Measurements from ENCODE around the gene FFAR1. TPM values are rescaled to one million over a fixed set of nuclear protein-coding genes. Genes with fewer than 3 reads are reported as not detected.

The FFAR1 gene
- total and polyA plus RNA-seq, 2 of the 8 experiments (the other 6 are each of a cell fraction or from before 2014, with no cell fraction given), result not detected

GRCh38 chr19:35347930-35348298 lies 212 bp downstream of the FFAR1 start:
- H3K79me1 ChIP-seq (ENCODE audit: low read depth, low read length), result no peaks in the 10 kb centered on the region
- no peak overlapping the region for H3K4me3 ChIP-seq (ENCODE audit: extremely low read depth in 1 of 4, insufficient read depth in 2 of 4, low read depth in 3 of 4, low read length in 4 of 4)
- H4K8ac ChIP-seq (ENCODE audit: extremely low read depth, insufficient read depth, low read length), result no peak overlapping the region
- FAIRE-seq (no peak), DNase-seq (ENCODE audit: low read depth in 1 of 2, low spot score in 2 of 2) (no peak)
- no peaks in the 10 kb centered on the region for H4K20me1 ChIP-seq (replicated peaks in 1 of 2; ENCODE audit: control insufficient read depth in 1 of 2, insufficient read depth in 2 of 2, low read length in 2 of 2)
- no peak overlapping the region for H2BK120ac ChIP-seq (replicated peaks; ENCODE audit: low read depth, low read length)
- H3K14ac ChIP-seq (ENCODE audit: insufficient read length), result no peak overlapping the region
- no peak overlapping the region for H2AK5ac ChIP-seq (ENCODE audit: low read depth, low read length)
- no peak overlapping the region for H3K4me2 ChIP-seq (ENCODE audit: insufficient read depth in 1 of 2, low read depth in 2 of 2, low read length in 2 of 2)
- no peak overlapping the region for H3K9ac ChIP-seq (replicated peaks in 1 of 4; ENCODE audit: extremely low read depth in 1 of 4, low read depth in 3 of 4, low read length in 3 of 4)
- no peak overlapping the region for H3K23ac ChIP-seq (ENCODE audit: insufficient read length)
- H3K9me3 ChIP-seq (ENCODE audit: insufficient read depth in 2 of 2, low read depth in 1 of 2, low read length in 1 of 2), result no peaks in the 10 kb centered on the region
- CTCF ChIA-PET (ENCODE audit: partially characterized antibody), result interaction anchor here (0.8 to 0.9 kb wide), 2 partner anchors 40 kb away, joined by 3 read pairs; no protein-coding TSS in a partner anchor
- H3K27ac ChIP-seq (ENCODE audit: low read depth, low read length), result no peak overlapping the region
- no peak overlapping the region for H2BK5ac ChIP-seq (ENCODE audit: low read depth, low read length)
- H4K91ac ChIP-seq (replicated peaks; ENCODE audit: insufficient read length, low read length), result no peak overlapping the region
- no peak overlapping the region for H2BK12ac ChIP-seq (ENCODE audit: low read depth, low read length)
- no peak overlapping the region for H3K4ac ChIP-seq (replicated peaks; ENCODE audit: insufficient read length, low read depth, low read length)
- H2AFZ ChIP-seq (ENCODE audit: low read length), result no peak overlapping the region
- 94% methylated on average over 7 of the region's 7 CpGs; no CpG with 5 or more reads in 1 of the 2 experiments for WGBS, 2 experiments (ENCODE audit: extremely low coverage in 1 of 2, insufficient coverage in 1 of 2, insufficient read length in 1 of 2, insufficient replicate concordance in 2 of 2, low coverage in 1 of 2, low lambda C conversion rate in 2 of 2, missing lambda C conversion rate in 1 of 2)
- no peaks in the 10 kb centered on the region for H3K79me2 ChIP-seq (ENCODE audit: control insufficient read depth in 1 of 2, insufficient read depth in 2 of 2, low read length in 2 of 2)
- H3K36me3 ChIP-seq (ENCODE audit: control insufficient read depth in 2 of 4, insufficient read depth in 4 of 4, low read length in 3 of 4), result no peaks in the 10 kb centered on the region
- POLR2A ChIA-PET (ENCODE audit: partially characterized antibody), result no interaction called here
- no peaks in the 10 kb centered on the region for H3K27me3 ChIP-seq (replicated peaks in 1 of 4; ENCODE audit: control insufficient read depth in 3 of 4, extremely low read depth in 1 of 4, insufficient read depth in 3 of 4, low read length in 3 of 4)
- peaks cover 0 to 2% (median 0%) of the 10 kb centered on the region in 4 experiments; a peak in 2 of 7 replicates for H3K4me1 ChIP-seq (replicated peaks in 1 of 4; ENCODE audit: control insufficient read depth in 3 of 4, insufficient read depth in 4 of 4, low read length in 3 of 4)
- H3K23me2 ChIP-seq (ENCODE audit: low read depth, low read length), result no peaks in the 10 kb centered on the region; the same call in 1 of the 2 replicates
- H3K56ac ChIP-seq (replicated peaks; ENCODE audit: insufficient read length, low read depth, low read length), result no peak overlapping the region
- TF ChIP-seq MAFK (IDR thresholded peaks at IDR 0.05; ENCODE audit: low read depth, low read length) (no peak), CEBPB (IDR thresholded peaks at IDR 0.05; ENCODE audit: low read depth, low read length) (no peak), MAX (IDR thresholded peaks at IDR 0.05) (no peak), NANOG (IDR thresholded peaks at IDR 0.05; ENCODE audit: insufficient read depth, low read depth, low read length, poor library complexity, severe bottlenecking) (no peak), USF2 (IDR thresholded peaks at IDR 0.05; ENCODE audit: low read length) (no peak)
- H3K18ac ChIP-seq (ENCODE audit: extremely low read depth, low read length), result no peak overlapping the region
- no peak overlapping the region for H2BK20ac ChIP-seq (ENCODE audit: low read length)
- H4K5ac ChIP-seq (ENCODE audit: insufficient read length, low read depth, low read length), result no peak overlapping the region
- no peak overlapping the region for H2BK15ac ChIP-seq (ENCODE audit: low read length)
